Hematopoietic multipotent progenitor cell treated with erythropoietin and hydrocortisone succinate and interleukin-3 and kit ligand, for 8 days (in vitro differentiated cells): ENCODE results near the gene BMPER.

Experiments
- DNase-seq: peaks from one replicate; pipeline ENCODE4 v3.0.0-alpha.2; 2015

Gene BMPER

GRCh38 chr7:33926535-33926934, 21.2 kb downstream of the BMPER start:
- DNase-seq, result no peak

- DNase-seq, result no peak
These were observed 23.6 kb downstream of the BMPER start for GRCh38 chr7:33928986-33929385.

GRCh38 chr7:33932221-33932620, 26.9 kb downstream of the BMPER start:
- DNase-seq, result no peak

- DNase-seq, result peak; percentile 71
These were observed 27.6 kb downstream of the BMPER start for GRCh38 chr7:33932832-33933468.

GRCh38 chr7:33933611-33934281, 28.4 kb downstream of the BMPER start:
- DNase-seq, result no peak

GRCh38 chr7:33934391-33934790, 29.1 kb downstream of the BMPER start:
- no peak for DNase-seq

GRCh38 chr7:33936503-33936902, 31.2 kb downstream of the BMPER start:
- no peak for DNase-seq

- DNase-seq, result no peak
These were observed 32.5 kb downstream of the BMPER start for GRCh38 chr7:33937871-33938270.

- no peak for DNase-seq
These were observed 33.8 kb downstream of the BMPER start for GRCh38 chr7:33939121-33939520.

GRCh38 chr7:33940503-33940902, 35.2 kb downstream of the BMPER start:
- DNase-seq, result no peak

GRCh38 chr7:33941418-33941817, 36.1 kb downstream of the BMPER start:
- DNase-seq, result no peak

GRCh38 chr7:33946094-33946699, 40.9 kb downstream of the BMPER start:
- no peak for DNase-seq

GRCh38 chr7:33950047-33950714, 44.8 kb downstream of the BMPER start:
- no peak for DNase-seq

GRCh38 chr7:33952824-33953223, 47.5 kb downstream of the BMPER start:
- no peak for DNase-seq

- DNase-seq, result no peak
These were observed 52.8 kb downstream of the BMPER start for GRCh38 chr7:33958104-33958503.

GRCh38 chr7:33959676-33960075, 54.3 kb downstream of the BMPER start:
- DNase-seq, result no peak

GRCh38 chr7:33961948-33962347, 56.6 kb downstream of the BMPER start:
- no peak for DNase-seq

GRCh38 chr7:33964417-33965182, 59.3 kb downstream of the BMPER start:
- DNase-seq, result no peak

- no peak for DNase-seq
These were observed 59.9 kb downstream of the BMPER start for GRCh38 chr7:33965183-33965744.

- DNase-seq, result no peak
These were observed 63.3 kb downstream of the BMPER start for GRCh38 chr7:33968591-33968990.

- no peak for DNase-seq
These were observed 65.2 kb downstream of the BMPER start for GRCh38 chr7:33970536-33970935.

- DNase-seq, result no peak
These were observed 65.8 kb downstream of the BMPER start for GRCh38 chr7:33971106-33971505.
